ENCODE results near the gene NAXE. TPM values are rescaled to one million over a fixed set of nuclear protein-coding genes. Genes with fewer than 3 reads are reported as not detected.

NAXE gene
- total RNA-seq, 1 experiment from 2014 or later = 96.6 TPM

- no peak overlapping the region for H3K27ac ChIP-seq (ENCODE audit: insufficient read length, low read depth, low read length)
- no peak overlapping the region for H2BK12ac ChIP-seq (ENCODE audit: insufficient read length, low read depth, low read length)
Observed at GRCh38 chr1:156593661-156593989, 2.0 kb downstream of the NAXE start.

More at GRCh38 chr1:156593661-156593989, 2.0 kb downstream of the NAXE start:
- Histone ChIP-seq H2BK15ac (ENCODE audit: low read depth, low read length) (no peak overlapping the region), H2AFZ (ENCODE audit: low read length) (no peak overlapping the region), H2BK5ac (ENCODE audit: insufficient read length, low read length) (no peak overlapping the region), H4K20me1 (ENCODE audit: control insufficient read depth, insufficient read depth, insufficient read length) (peaks cover 2% of the 10 kb centered on the region), H3K4ac (ENCODE audit: low read depth, low read length) (no peak overlapping the region), H3T11ph (ENCODE audit: low read length) (no peak overlapping the region), H2BK120ac (ENCODE audit: low read depth, low read length, poor library complexity, severe bottlenecking) (no peak overlapping the region), H4K8ac (replicated peaks; ENCODE audit: insufficient read length, low read depth, low read length) (no peak overlapping the region), H3K79me2 (ENCODE audit: insufficient read depth, low read length) (no peaks in the 10 kb centered on the region), H3K27me3 (ENCODE audit: insufficient read depth, low read length) (no peaks in the 10 kb centered on the region), H3K18ac (ENCODE audit: insufficient read length, low read depth, low read length) (no peak overlapping the region), H3K23ac (ENCODE audit: insufficient read length, low read depth, low read length) (no peak overlapping the region), H2AK5ac (ENCODE audit: insufficient read length, low read length) (no peak overlapping the region), H3K14ac (ENCODE audit: insufficient read depth, low read length) (no peak overlapping the region), H3K9me3 (ENCODE audit: control insufficient read depth, low read depth, low read length) (no peaks in the 10 kb centered on the region), H2BK20ac (ENCODE audit: low read depth, low read length, poor library complexity, severe bottlenecking) (no peak overlapping the region), H3K23me2 (ENCODE audit: insufficient read length, low read depth, low read length, poor library complexity, severe bottlenecking) (peaks cover 3% of the 10 kb centered on the region), H3K4me1 (ENCODE audit: insufficient read depth, low read length) (no peaks in the 10 kb centered on the region), H3K56ac (ENCODE audit: insufficient read length, low read depth, low read length) (no peak overlapping the region), H3K9ac (ENCODE audit: extremely low read depth, insufficient read length, low read length) (no peak overlapping the region), H4K5ac (ENCODE audit: insufficient read length, low read depth, low read length) (no peak overlapping the region), H3K79me1 (ENCODE audit: insufficient read depth, low read depth, low read length, poor library complexity, severe bottlenecking) (no peaks in the 10 kb centered on the region), H3K4me2 (ENCODE audit: insufficient read depth, insufficient read length, low read length) (no peak overlapping the region), H4K91ac (ENCODE audit: insufficient read length, low read depth, low read length) (no peak overlapping the region)
- DNase-seq = no peak
- peaks cover 16 to 17% of the 10 kb centered on the region in 2 experiments for H3K4me1 Mint-ChIP-seq
- H3K36me3 Mint-ChIP-seq (ENCODE audit: insufficient read depth in 1 of 3, low read depth in 3 of 3) = peaks cover 29 to 63% (median 50%) of the 10 kb centered on the region in 3 experiments; a peak in 6 of 7 replicates
- H3K4me3 Mint-ChIP-seq = no peak overlapping the region
- H3K27ac Mint-ChIP-seq = no peak overlapping the region
- TF ChIP-seq, protein P1, sequence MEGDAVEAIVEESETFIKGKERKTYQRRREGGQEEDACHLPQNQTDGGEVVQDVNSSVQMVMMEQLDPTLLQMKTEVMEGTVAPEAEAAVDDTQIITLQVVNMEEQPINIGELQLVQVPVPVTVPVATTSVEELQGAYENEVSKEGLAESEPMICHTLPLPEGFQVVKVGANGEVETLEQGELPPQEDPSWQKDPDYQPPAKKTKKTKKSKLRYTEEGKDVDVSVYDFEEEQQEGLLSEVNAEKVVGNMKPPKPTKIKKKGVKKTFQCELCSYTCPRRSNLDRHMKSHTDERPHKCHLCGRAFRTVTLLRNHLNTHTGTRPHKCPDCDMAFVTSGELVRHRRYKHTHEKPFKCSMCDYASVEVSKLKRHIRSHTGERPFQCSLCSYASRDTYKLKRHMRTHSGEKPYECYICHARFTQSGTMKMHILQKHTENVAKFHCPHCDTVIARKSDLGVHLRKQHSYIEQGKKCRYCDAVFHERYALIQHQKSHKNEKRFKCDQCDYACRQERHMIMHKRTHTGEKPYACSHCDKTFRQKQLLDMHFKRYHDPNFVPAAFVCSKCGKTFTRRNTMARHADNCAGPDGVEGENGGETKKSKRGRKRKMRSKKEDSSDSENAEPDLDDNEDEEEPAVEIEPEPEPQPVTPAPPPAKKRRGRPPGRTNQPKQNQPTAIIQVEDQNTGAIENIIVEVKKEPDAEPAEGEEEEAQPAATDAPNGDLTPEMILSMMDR (conservative IDR thresholded peaks at IDR 0.05) = no peak
- no peaks in the 10 kb centered on the region for H3K27me3 Mint-ChIP-seq (ENCODE audit: low read depth)
- no peaks in the 10 kb centered on the region for H3K9me3 Mint-ChIP-seq
- no CpG with 5 or more reads among the region's 8 CpGs for WGBS (ENCODE audit: extremely low coverage, insufficient read length, low lambda C conversion rate)

Data from H9 (cell line).